Measurements from ENCODE around the gene PEX16. TPM values are rescaled to one million over a fixed set of nuclear protein-coding genes. Genes with fewer than 3 reads are reported as not detected.

PEX16 gene
- total RNA-seq (2022) (28.1 and 30.2 TPM in 2 replicates), Bru-seq, nascent RNA (percentile 56 among the genes with signal in this experiment), BruChase-seq, experiment 1, labeled RNA remaining after a 6-hour chase (percentile 50 among the genes with signal in this experiment), BruChase-seq, experiment 2, labeled RNA remaining after a 2-hour chase (percentile 53 among the genes with signal in this experiment)
- long read RNA-seq, transcript PEX16-202 (11 exons, 1,335 nt) = major isoform, 52 of 61 reads
- long read RNA-seq, partial matches to known transcripts = 0 of 61 reads
- long read RNA-seq, other reads (novel, unspliced or antisense) = 9 of 61 reads

DNA sequence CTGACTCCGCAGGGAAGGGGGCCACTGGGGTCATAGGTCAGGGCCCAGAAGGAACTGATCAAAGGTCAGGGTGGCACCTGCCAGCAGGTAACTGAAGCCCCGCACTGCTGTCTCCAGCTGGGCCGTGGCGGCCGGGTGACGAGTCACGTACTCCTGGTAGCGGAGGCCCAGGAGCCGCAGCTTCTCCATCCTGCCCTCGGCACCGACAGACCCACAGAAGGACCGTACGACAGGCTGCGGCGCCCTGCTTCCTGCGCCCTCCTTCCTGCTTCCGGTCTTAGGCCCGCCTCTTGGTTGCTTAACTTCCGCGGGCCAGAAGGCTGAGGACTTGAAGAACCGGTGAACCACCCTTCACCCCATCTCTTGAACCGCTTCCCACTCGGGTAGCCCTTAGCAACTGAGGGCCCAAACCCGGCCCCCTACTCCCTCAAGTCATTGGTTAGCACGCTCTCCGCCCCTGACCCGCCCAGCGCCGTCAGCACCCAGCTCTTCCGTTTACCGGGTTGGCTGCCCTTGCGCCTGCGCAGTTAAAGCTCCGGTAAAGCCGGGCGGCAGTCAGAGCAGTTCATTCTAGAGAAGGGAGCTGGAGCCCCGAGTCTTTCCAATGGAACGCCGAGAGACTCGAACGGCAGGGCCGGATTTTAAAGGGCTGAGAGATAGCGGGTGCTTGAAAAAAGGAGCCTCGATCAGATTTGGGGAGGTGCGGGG lies at the start of gene PEX16:
Gene PEX16, minus strand, starts transcription at position 255 of the 708 bp plus-strand sequence. Its CDS starts 66 bp downstream, at position 189.
- BruUV-seq (replicated peaks) = no TSS peak
- ChIA-PET POLR2A (interaction anchor here (0.7 to 2.6 kb wide), 26 partner anchors 9 to 1354 kb away, joined by 3 to 23 read pairs (median 5); partner anchors contain the start of genes CRY2 and SLC35C1), CTCF (interaction anchor here (0.6 to 0.9 kb wide), 5 partner anchors 13 to 217 kb away, joined by 3 to 4 read pairs (median 3); no protein-coding TSS in a partner anchor)
- DNase-seq (ENCODE audit: unreplicated experiment) = peak; percentile 98
- H3K27me3 Mint-ChIP-seq (ENCODE audit: insufficient read depth, unreplicated experiment) = no peaks in the 10 kb centered on the region
- H3K9me3 Mint-ChIP-seq (ENCODE audit: unreplicated experiment) = no peaks in the 10 kb centered on the region
- H3K4me3 Mint-ChIP-seq (ENCODE audit: unreplicated experiment) = peak within 1 kb of the TSS; percentile 92
- no peaks in the 10 kb centered on the region for H3K4me1 Mint-ChIP-seq (ENCODE audit: insufficient read depth, unreplicated experiment)
- intact Hi-C loops (cut with micrococcal nuclease) = loop anchor here (1.0 kb wide), 1 partner anchor 70 kb away; the partner anchor contains the start of gene CRY2
- TF ChIP-seq CTCF (IDR thresholded peaks at IDR 0.05; ENCODE audit: unreplicated experiment) = no peak
- H3K36me3 Mint-ChIP-seq (ENCODE audit: insufficient read depth, unreplicated experiment) = peaks cover 11% of the 10 kb centered on the region
- peak within 1 kb of the TSS; percentile 95 for H3K27ac Mint-ChIP-seq (ENCODE audit: low read depth, unreplicated experiment)

GRCh38 chr11:45964911-45965389 lies 47.3 kb upstream of the PEX16 start:
- POLR2A ChIA-PET = interaction anchor here (0.5 to 4.5 kb wide), 15 partner anchors 10 to 871 kb away, joined by 3 to 18 read pairs (median 3); partner anchors contain the start of gene PHF21A

GRCh38 chr11:45961751-45962240 lies 44.1 kb upstream of the PEX16 start:
- H3K36me3 Mint-ChIP-seq (ENCODE audit: insufficient read depth, unreplicated experiment) = peaks cover 29% of the 10 kb centered on the region
- DNase-seq (ENCODE audit: unreplicated experiment) = no peak
- H3K27me3 Mint-ChIP-seq (ENCODE audit: insufficient read depth, unreplicated experiment) = no peaks in the 10 kb centered on the region
- no TSS peak for BruUV-seq (replicated peaks)
- H3K27ac Mint-ChIP-seq (ENCODE audit: low read depth, unreplicated experiment) = no peak overlapping the region
- CTCF ChIA-PET = interaction anchor here (1.2 kb wide), 1 partner anchor 45 kb away, joined by 3 read pairs; no protein-coding TSS in a partner anchor
- POLR2A ChIA-PET = no interaction called here
- no peak overlapping the region for H3K4me3 Mint-ChIP-seq (ENCODE audit: unreplicated experiment)
- H3K9me3 Mint-ChIP-seq (ENCODE audit: unreplicated experiment) = no peaks in the 10 kb centered on the region
- intact Hi-C loops (cut with micrococcal nuclease) = no loop called here
- TF ChIP-seq CTCF (IDR thresholded peaks at IDR 0.05; ENCODE audit: unreplicated experiment) = no peak
- peaks cover 13% of the 10 kb centered on the region for H3K4me1 Mint-ChIP-seq (ENCODE audit: insufficient read depth, unreplicated experiment)

More at GRCh38 chr11:45964911-45965389, 47.3 kb upstream of the PEX16 start:
- Mint-ChIP-seq H3K27me3 (ENCODE audit: insufficient read depth, unreplicated experiment) (no peaks in the 10 kb centered on the region), H3K4me1 (ENCODE audit: insufficient read depth, unreplicated experiment) (peaks cover 6% of the 10 kb centered on the region), H3K4me3 (ENCODE audit: unreplicated experiment) (no peak overlapping the region), H3K9me3 (ENCODE audit: unreplicated experiment) (no peaks in the 10 kb centered on the region), H3K36me3 (ENCODE audit: insufficient read depth, unreplicated experiment) (peaks cover 40% of the 10 kb centered on the region), H3K27ac (ENCODE audit: low read depth, unreplicated experiment) (no peak overlapping the region)
- intact Hi-C loops (cut with micrococcal nuclease) = loop anchor here (1.0 to 2.0 kb wide), 4 partner anchors 41 to 343 kb away; no protein-coding TSS in a partner anchor
- BruUV-seq (replicated peaks) = no TSS peak
- peak; percentile 73 for DNase-seq (ENCODE audit: unreplicated experiment)
- CTCF ChIA-PET = interaction anchor here (0.6 to 3.7 kb wide), 56 partner anchors 9 to 1509 kb away, joined by 3 to 64 read pairs (median 4); no protein-coding TSS in a partner anchor
- TF ChIP-seq CTCF (IDR thresholded peaks at IDR 0.05; ENCODE audit: unreplicated experiment) = peak; percentile 75

All from MCF 10A (cell line).